PC-3 (cell line): ENCODE data around the gene COA1. TPM values are rescaled to one million over a fixed set of nuclear protein-coding genes. Genes with fewer than 3 reads are reported as not detected.
A peak's percentile ranks its signal among the peaks of the same experiment; 100 is the strongest.

Experiments
- ATAC-seq: fragments of 200-7000 bp; cut with Tn5 transposase; 2 replicates; pipeline ENCODE4 v1.9.1; 2020; ENCODE audit warnings: mild to moderate bottlenecking, moderate library complexity
- BruUV-seq: library from RNA; stranded (reverse); fragments of 400-500 nt; replicated peaks from 2 replicates; lab custom pipeline; 2021; lab: Mats Ljungman, UMichigan
- CTCF ChIA-PET: fragments of 300-600 bp; sonication (Branson Sonifier 250); formaldehyde crosslinking; loops from one replicate; lab custom pipeline; 2022; ENCODE audit warnings: antibody characterized with exemption; lab: Charles Lee
- POLR2A ChIA-PET: fragments of 300-600 bp; sonication (Branson Sonifier 250); formaldehyde crosslinking; loops from one replicate; lab custom pipeline; 2022; ENCODE audit warnings: antibody characterized with exemption; ENCODE audit not compliant: unreplicated experiment; lab: Charles Lee
- DNase-seq: peaks from one replicate; pipeline ENCODE4 v3.0.0-alpha.2; 2015
- H2AFZ ChIP-seq: fragments of 300-600 bp; sonication (generic); 2 replicates; pipeline ENCODE4 v1.6.0; 2016; ENCODE audit warnings: antibody characterized with exemption, low read length
- H3F3A ChIP-seq: fragments of 300-600 bp; sonication (generic); one replicate; pipeline ENCODE4 v1.6.0; 2017; ENCODE audit warnings: antibody characterized with exemption, low read length, control low read depth, mild to moderate bottlenecking; ENCODE audit not compliant: unreplicated experiment
- H3K27ac ChIP-seq: fragments of 300-600 bp; sonication (generic); 2 replicates; pipeline ENCODE4 v1.5.1; 2016; ENCODE audit warnings: mild to moderate bottlenecking, low read length
- H3K27me3 ChIP-seq: fragments of 300-600 bp; sonication (generic); 2 replicates; pipeline ENCODE4 v1.6.1; 2016; ENCODE audit warnings: low read length, mixed read lengths
- H3K36me3 ChIP-seq: fragments of 300-600 bp; sonication (generic); 2 replicates; pipeline ENCODE4 v1.6.1; 2016; ENCODE audit warnings: low read depth, mixed run types, low read length, mixed read lengths
- H3K4me1 ChIP-seq: fragments of 300-600 bp; sonication (generic); 2 replicates; pipeline ENCODE4 v1.5.1; 2016; ENCODE audit warnings: low read length; ENCODE audit not compliant: insufficient read depth
- H3K4me2 ChIP-seq: fragments of 300-600 bp; sonication (generic); 2 replicates; pipeline ENCODE4 v1.6.0; 2016; ENCODE audit warnings: low read length
- H3K4me3 ChIP-seq: fragments of 300-600 bp; sonication (generic); 2 replicates; pipeline ENCODE4 v1.5.1; 2016; ENCODE audit warnings: mild to moderate bottlenecking, low read length, mixed read lengths
- H3K79me2 ChIP-seq: fragments of 300-600 bp; sonication (generic); 2 replicates; pipeline ENCODE4 v1.6.1; 2017; ENCODE audit warnings: low read length, mixed read lengths
- H3K9ac ChIP-seq: fragments of 300-600 bp; sonication (generic); 2 replicates; pipeline ENCODE4 v1.6.0; 2016; ENCODE audit warnings: mild to moderate bottlenecking, low read length
- H3K9me2 ChIP-seq: fragments of 300-600 bp; sonication (generic); replicated peaks from 2 replicates; pipeline ENCODE4 v1.6.1; 2016; ENCODE audit warnings: mixed run types, low read length, mixed read lengths
- H3K9me3 ChIP-seq: fragments of 300-600 bp; sonication (generic); 2 replicates; pipeline ENCODE4 v1.6.1; 2016; ENCODE audit warnings: low read length, mixed read lengths
- H4K20me1 ChIP-seq: fragments of 300-600 bp; sonication (generic); 2 replicates; pipeline ENCODE4 v1.6.1; 2016; ENCODE audit warnings: low read length, mixed read lengths
- EZH2 ChIP-seq: fragments of 300-600 bp; sonication (generic); IDR thresholded peaks from one replicate; pipeline ENCODE4 v1.6.1; 2017; ENCODE audit warnings: antibody characterized with exemption, mild to moderate bottlenecking, low read length; ENCODE audit not compliant: unreplicated experiment
- EZH2phosphoT487 ChIP-seq: fragments of 300-600 bp; sonication (generic); IDR thresholded peaks from 2 replicates; pipeline ENCODE4 v1.6.1; 2018; ENCODE audit warnings: mild to moderate bottlenecking, antibody characterized with exemption, low read length, borderline replicate concordance
- intact Hi-C: fragments of 100-400 bp; cut with micrococcal nuclease; formaldehyde crosslinking; loops from 2 replicates; pipeline ENCODE4 v1.9.0; 2023
- total RNA-seq: library from RNA; depleted of rRNA; stranded (reverse); fragments of >200 nt; gene quantifications from 2 replicates; pipeline ENCODE4 v1.2.3, GENCODE V29; 2014
- TF ChIP-seq, protein P1 (sequence below): fragments of 300-600 bp; sonication (generic); conservative IDR thresholded peaks from 2 replicates; pipeline ENCODE4 v1.5.1; 2017; ENCODE audit warnings: antibody characterized with exemption, low read depth, mild to moderate bottlenecking, low read length

COA1 gene
- total RNA-seq, 1 experiment from 2014 or later, result 82.0 TPM

DNA sequence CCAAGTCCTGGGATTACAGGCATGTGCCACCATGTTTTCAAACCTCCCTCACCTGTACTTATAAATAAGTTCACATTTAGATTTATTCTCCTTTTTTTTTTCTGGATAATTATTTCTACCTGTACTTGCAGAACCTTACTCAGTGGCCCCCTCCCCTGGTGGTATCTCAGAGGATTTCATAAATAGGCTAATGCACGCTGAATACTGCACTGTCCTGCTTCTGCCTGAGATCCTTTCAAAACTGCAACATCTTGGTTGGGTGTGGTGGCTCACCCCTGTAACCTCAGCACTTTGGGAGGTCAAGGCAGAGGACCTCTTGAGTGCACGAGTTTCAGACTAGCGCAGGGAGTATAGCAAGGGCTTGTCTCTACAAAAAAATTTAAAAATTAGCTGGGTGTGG lies 24.5 kb upstream of the COA1 start:
- Histone ChIP-seq H3K4me3 (no peak overlapping the region), H3F3A (no peaks in the 10 kb centered on the region), H3K4me1 (peaks cover 22% of the 10 kb centered on the region; the same call in 1 of the 2 replicates), H3K9me2 (no peaks in the 10 kb centered on the region), H3K79me2 (no peaks in the 10 kb centered on the region; the same call in 1 of the 2 replicates), H3K27ac (no peak overlapping the region), H3K27me3 (no peaks in the 10 kb centered on the region), H3K36me3 (no peaks in the 10 kb centered on the region), H4K20me1 (no peaks in the 10 kb centered on the region), H3K4me2 (no peak overlapping the region; the same call in 1 of the 2 replicates), H3K9ac (no peak overlapping the region), H2AFZ (no peak overlapping the region), H3K9me3 (no peaks in the 10 kb centered on the region)
- intact Hi-C loops, result no loop called here
- TF ChIP-seq EZH2phosphoT487 (no peak), EZH2 (no peak)
- TF ChIP-seq, protein P1, sequence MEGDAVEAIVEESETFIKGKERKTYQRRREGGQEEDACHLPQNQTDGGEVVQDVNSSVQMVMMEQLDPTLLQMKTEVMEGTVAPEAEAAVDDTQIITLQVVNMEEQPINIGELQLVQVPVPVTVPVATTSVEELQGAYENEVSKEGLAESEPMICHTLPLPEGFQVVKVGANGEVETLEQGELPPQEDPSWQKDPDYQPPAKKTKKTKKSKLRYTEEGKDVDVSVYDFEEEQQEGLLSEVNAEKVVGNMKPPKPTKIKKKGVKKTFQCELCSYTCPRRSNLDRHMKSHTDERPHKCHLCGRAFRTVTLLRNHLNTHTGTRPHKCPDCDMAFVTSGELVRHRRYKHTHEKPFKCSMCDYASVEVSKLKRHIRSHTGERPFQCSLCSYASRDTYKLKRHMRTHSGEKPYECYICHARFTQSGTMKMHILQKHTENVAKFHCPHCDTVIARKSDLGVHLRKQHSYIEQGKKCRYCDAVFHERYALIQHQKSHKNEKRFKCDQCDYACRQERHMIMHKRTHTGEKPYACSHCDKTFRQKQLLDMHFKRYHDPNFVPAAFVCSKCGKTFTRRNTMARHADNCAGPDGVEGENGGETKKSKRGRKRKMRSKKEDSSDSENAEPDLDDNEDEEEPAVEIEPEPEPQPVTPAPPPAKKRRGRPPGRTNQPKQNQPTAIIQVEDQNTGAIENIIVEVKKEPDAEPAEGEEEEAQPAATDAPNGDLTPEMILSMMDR, result no peak
- CTCF ChIA-PET, result no interaction called here
- no TSS peak for BruUV-seq
- DNase-seq (no peak), ATAC-seq (no peak)
- POLR2A ChIA-PET, result no interaction called here

DNA sequence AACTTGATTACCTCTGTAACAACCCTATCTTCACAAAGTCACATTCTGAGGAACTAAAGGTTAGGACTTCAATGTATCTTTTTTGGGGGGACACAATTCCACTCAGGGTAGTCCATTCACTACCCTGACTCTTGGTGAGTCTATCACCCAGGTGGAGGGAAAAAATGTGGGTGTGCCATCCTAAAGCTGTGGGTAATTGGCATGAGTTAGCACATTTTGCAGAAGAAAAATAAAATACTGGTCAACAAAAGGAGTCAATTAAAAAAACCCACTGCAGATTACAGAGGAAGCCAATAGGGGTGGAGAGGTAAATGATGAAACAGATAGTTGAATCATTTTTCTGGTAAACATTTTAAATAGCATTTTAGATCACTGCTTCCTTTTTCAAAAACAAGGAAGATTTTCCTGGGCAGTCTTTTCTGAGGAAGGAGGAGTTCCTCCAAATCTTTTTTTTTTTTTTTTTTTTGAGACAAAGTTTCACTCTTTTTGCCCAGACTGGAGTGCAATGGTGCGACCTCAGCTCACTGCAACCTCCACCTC lies 24.0 kb upstream of the COA1 start:
- H3K9me2 ChIP-seq, result no peaks in the 10 kb centered on the region
- H3K79me2 ChIP-seq, result no peaks in the 10 kb centered on the region
- ATAC-seq (peak; percentile 23), DNase-seq (no peak)
- no peak overlapping the region; the same call in 1 of the 2 replicates for H3K4me2 ChIP-seq
- no peaks in the 10 kb centered on the region for H3K9me3 ChIP-seq
- H3K9ac ChIP-seq, result no peak overlapping the region
- H4K20me1 ChIP-seq, result no peaks in the 10 kb centered on the region
- TF ChIP-seq EZH2 (no peak), EZH2phosphoT487 (no peak)
- no peak overlapping the region for H3K4me3 ChIP-seq
- H3F3A ChIP-seq, result no peaks in the 10 kb centered on the region
- POLR2A ChIA-PET, result no interaction called here
- no peaks in the 10 kb centered on the region for H3K36me3 ChIP-seq
- CTCF ChIA-PET, result no interaction called here
- intact Hi-C loops, result no loop called here
- peaks cover 22% of the 10 kb centered on the region; the same call in 1 of the 2 replicates for H3K4me1 ChIP-seq
- no TSS peak for BruUV-seq
- H3K27ac ChIP-seq, result no peak overlapping the region
- H2AFZ ChIP-seq, result no peak overlapping the region
- no peaks in the 10 kb centered on the region for H3K27me3 ChIP-seq

DNA sequence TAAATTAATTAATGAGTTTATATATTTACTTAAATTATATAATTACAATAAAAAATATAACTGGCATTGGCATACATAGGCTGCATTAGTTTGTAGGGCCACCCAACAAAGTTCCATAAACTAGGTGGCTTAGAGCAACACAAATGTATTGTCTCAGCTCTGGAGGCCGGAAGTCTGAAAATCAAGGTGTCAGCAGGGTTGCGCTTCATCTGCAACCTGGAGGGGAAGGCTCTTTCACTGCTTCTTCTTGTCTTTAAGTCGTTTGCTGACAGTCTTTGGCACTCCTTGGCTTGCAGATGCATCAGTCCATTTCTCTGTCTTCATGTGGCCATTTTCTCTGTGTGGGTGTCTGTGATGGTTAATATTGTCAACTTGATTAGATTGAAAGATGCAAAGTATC lies 23.1 kb upstream of the COA1 start:
- Histone ChIP-seq H3K4me3 (no peak overlapping the region), H4K20me1 (no peaks in the 10 kb centered on the region), H3K9me3 (no peaks in the 10 kb centered on the region), H3K4me1 (peaks cover 17% of the 10 kb centered on the region; the same call in 1 of the 2 replicates), H2AFZ (no peak overlapping the region), H3K27ac (no peak overlapping the region), H3F3A (no peaks in the 10 kb centered on the region), H3K79me2 (no peaks in the 10 kb centered on the region), H3K9me2 (no peaks in the 10 kb centered on the region), H3K27me3 (no peaks in the 10 kb centered on the region), H3K9ac (no peak overlapping the region), H3K4me2 (no peak overlapping the region), H3K36me3 (no peaks in the 10 kb centered on the region)
- TF ChIP-seq EZH2, result no peak
- no peak for TF ChIP-seq EZH2phosphoT487
- TF ChIP-seq, protein P1, result no peak
- ChIA-PET CTCF (no interaction called here), POLR2A (no interaction called here)
- DNase-seq (no peak), ATAC-seq (no peak)
- intact Hi-C loops, result no loop called here
- BruUV-seq, result no TSS peak
